HepG2 (cell line): ENCODE results near the gene H2AZ2. TPM values are rescaled to one million over a fixed set of nuclear protein-coding genes. Genes with fewer than 3 reads are reported as not detected.

Experiments used
- CHD4 ChIP-seq: fragments of 200-600 bp; sonication (generic); IDR thresholded peaks from 2 replicates; pipeline ENCODE4 v1.7.0; 2017; ENCODE audit warnings: mild to moderate bottlenecking, low read length, borderline replicate concordance
- GFI1 ChIP-seq: sonication (generic); formaldehyde crosslinking; IDR thresholded peaks from 2 replicates; pipeline ENCODE4 v1.5.0; 2020; ENCODE audit warnings: missing genetic modification reagents, mild to moderate bottlenecking, borderline replicate concordance
- HNRNPLL ChIP-seq: fragments of 200-400 bp; formaldehyde crosslinking; IDR thresholded peaks from 2 replicates; pipeline ENCODE4 v1.6.1; 2017; ENCODE audit warnings: mild to moderate bottlenecking, low read depth, low read length; ENCODE audit not compliant: poor library complexity, severe bottlenecking
- MEF2D ChIP-seq: sonication (generic); formaldehyde crosslinking; IDR thresholded peaks from 2 replicates; pipeline ENCODE4 v1.5.1; 2020; ENCODE audit warnings: mild to moderate bottlenecking, missing genetic modification reagents
- PATZ1 ChIP-seq: sonication (generic); formaldehyde crosslinking; IDR thresholded peaks from 2 replicates; pipeline ENCODE4 v1.4.0; 2020; ENCODE audit warnings: missing genetic modification reagents
- PITX1 ChIP-seq: sonication (generic); formaldehyde crosslinking; IDR thresholded peaks from 2 replicates; pipeline ENCODE4 v1.5.1; 2020; ENCODE audit warnings: mild to moderate bottlenecking, missing genetic modification reagents
- REPIN1 ChIP-seq: sonication (generic); formaldehyde crosslinking; IDR thresholded peaks from 2 replicates; pipeline ENCODE4 v1.8.0; 2022; ENCODE audit warnings: missing genetic modification reagents, low read depth, mild to moderate bottlenecking, borderline replicate concordance
- RXRA ChIP-seq: sonication (generic); formaldehyde crosslinking; IDR thresholded peaks from 2 replicates; pipeline ENCODE4 v1.5.1; 2020; ENCODE audit warnings: missing genetic modification reagents
- SKIL ChIP-seq: sonication (generic); formaldehyde crosslinking; IDR thresholded peaks from 2 replicates; pipeline ENCODE4 v1.8.0; 2022; ENCODE audit warnings: missing genetic modification reagents, mild to moderate bottlenecking, moderate library complexity, borderline replicate concordance
- THRA ChIP-seq: sonication (generic); formaldehyde crosslinking; IDR thresholded peaks from 2 replicates; pipeline ENCODE4 v1.4.0; 2020; ENCODE audit warnings: missing genetic modification reagents, borderline replicate concordance
- ZBTB14 ChIP-seq: sonication (generic); formaldehyde crosslinking; IDR thresholded peaks from 2 replicates; pipeline ENCODE4 v1.4.0; 2020; ENCODE audit warnings: missing genetic modification reagents
- ZMAT3 ChIP-seq: sonication (generic); formaldehyde crosslinking; conservative IDR thresholded peaks from 2 replicates; pipeline ENCODE4 v1.7.0; 2021; ENCODE audit warnings: missing genetic modification reagents
- ZNF232 ChIP-seq: sonication (generic); formaldehyde crosslinking; IDR thresholded peaks from 2 replicates; pipeline ENCODE4 v1.4.0; 2020; ENCODE audit warnings: missing genetic modification reagents, borderline replicate concordance
- ZNF350 ChIP-seq: sonication (generic); formaldehyde crosslinking; IDR thresholded peaks from 2 replicates; pipeline ENCODE4 v1.4.0; 2020; ENCODE audit warnings: mild to moderate bottlenecking, low read depth, missing genetic modification reagents, borderline replicate concordance
- ZNF44 ChIP-seq: sonication (generic); formaldehyde crosslinking; IDR thresholded peaks from 2 replicates; pipeline ENCODE4 v1.5.1; 2020; ENCODE audit warnings: mild to moderate bottlenecking, missing genetic modification reagents
- ZNF451 ChIP-seq: sonication (generic); formaldehyde crosslinking; IDR thresholded peaks from 2 replicates; pipeline ENCODE4 v1.5.0; 2020; ENCODE audit warnings: mild to moderate bottlenecking, missing genetic modification reagents
- ZNF614 ChIP-seq: IDR thresholded peaks from 2 replicates; pipeline ENCODE4 v1.6.1; 2018; ENCODE audit warnings: missing biosample characterization, missing genetic modification reagents, inconsistent platforms, borderline replicate concordance
- ZNF768 ChIP-seq: sonication (generic); formaldehyde crosslinking; IDR thresholded peaks from 2 replicates; pipeline ENCODE4 v1.4.0; 2020; ENCODE audit warnings: missing genetic modification reagents
- ZNF773 ChIP-seq: sonication (generic); formaldehyde crosslinking; IDR thresholded peaks from 2 replicates; pipeline ENCODE4 v1.4.0; 2020; ENCODE audit warnings: missing genetic modification reagents, borderline replicate concordance
- ZZZ3 ChIP-seq: sonication (generic); formaldehyde crosslinking; IDR thresholded peaks from 2 replicates; pipeline ENCODE4 v1.4.0; 2020; ENCODE audit warnings: missing genetic modification reagents, mild to moderate bottlenecking, borderline replicate concordance
- polyA plus RNA-seq, 8 experiments: library from polyadenylated mRNA; depleted of rRNA in 3 of 8; stranded (reverse) in 7 of 8; unstranded in 1 of 8; fragments of >200 nt; fragmentation: Illumina TruSeq in 4 of 8; extraction: Trizol in 4 of 8; gene quantifications; 2 replicates each; pipeline versions ENCODE4 v1.2.1 to v1.2.3, GENCODE V29; 2011 to 2016; ENCODE audit warnings: low read depth in 4 of 8, missing spikeins in 1 of 8, mixed read lengths in 1 of 8; ENCODE audit not compliant: insufficient read depth in 1 of 8
- total RNA-seq, 5 experiments: library from RNA; depleted of rRNA; stranded (reverse); fragments of >200 nt; fragmentation: Illumina TruSeq; extraction: Trizol; gene quantifications; 2 replicates each; pipeline ENCODE4 v1.2.3, GENCODE V29; 2016; ENCODE audit warnings: low read depth in 1 of 5

H2AZ2 gene
- total and polyA plus RNA-seq, 2 of the 13 experiments (the other 11 are each of a cell fraction or from before 2014, with no cell fraction given): 121 to 223 TPM

GRCh38 chr7:44796034-44796503 is 51.8 kb downstream of the H2AZ2 start (continued):
- TF ChIP-seq ZNF773 (CRISPR knock-in tag) (peak; percentile 72; the same call in 1 of the 2 replicates), ZNF614 (0 out of 2 replicates have a peak, but pooled peaks have one; percentile 14), PITX1 (peak; percentile 54), ZNF451 (CRISPR knock-in tag) (peak; percentile 81), ZNF768 (peak; percentile 55; the same call in 1 of the 2 replicates), HNRNPLL (peak; percentile 47), ZBTB14 (peak; percentile 87), RXRA (peak; percentile 55; the same call in 1 of the 2 replicates), PATZ1 (peak; percentile 64; the same call in 1 of the 2 replicates), MEF2D (peak; percentile 36; the same call in 1 of the 2 replicates), ZNF232 (CRISPR knock-in tag) (no peak), GFI1 (no peak), CHD4 (peak; percentile 66; the same call in 1 of the 2 replicates), ZNF44 (CRISPR knock-in tag) (no peak), ZZZ3 (CRISPR knock-in tag) (no peak), THRA (CRISPR knock-in tag) (peak; percentile 83; the same call in 1 of the 2 replicates), ZMAT3 (CRISPR knock-in tag) (peak; percentile 79; the same call in 1 of the 2 replicates), SKIL (CRISPR knock-in tag) (peak; percentile 75), REPIN1 (CRISPR knock-in tag) (peak; percentile 47; the same call in 1 of the 2 replicates), ZNF350 (CRISPR knock-in tag) (0 out of 2 replicates have a peak, but pooled peaks have one; percentile 15)
